ENCODE results near the gene GRIK4. TPM values are rescaled to one million over a fixed set of nuclear protein-coding genes. Genes with fewer than 3 reads are reported as not detected.

GRIK4 gene
- total RNA-seq, 2 donors from 2014 or later: not detected

DNA sequence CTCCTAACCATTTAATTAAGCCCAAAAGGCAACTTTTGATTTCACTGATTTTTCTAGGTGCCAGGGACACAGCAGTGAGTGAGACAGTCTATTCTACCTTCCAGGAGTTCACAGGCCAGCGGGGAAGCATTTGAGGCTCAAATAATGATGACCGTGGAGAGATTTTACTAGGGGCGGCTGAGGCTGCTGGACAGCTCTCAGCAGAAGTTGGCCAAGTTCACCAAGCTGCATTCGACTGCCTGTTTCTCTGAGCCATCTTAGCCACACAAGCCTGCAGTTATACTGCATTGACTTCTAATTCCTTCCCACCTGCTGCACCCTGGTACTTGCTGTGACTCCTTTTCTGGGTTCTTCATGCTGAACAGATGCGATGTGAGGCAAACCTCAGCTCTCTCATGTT lies 343.4 kb downstream of the GRIK4 start:
- Mint-ChIP-seq H3K9me3 (no peaks in the 10 kb centered on the region), H3K27me3 (peaks cover 18% of the 10 kb centered on the region), H3K4me3 (no peak overlapping the region), H3K36me3 (ENCODE audit: low read depth) (no peaks in the 10 kb centered on the region), H3K4me1 (no peaks in the 10 kb centered on the region), H3K27ac (no peak overlapping the region)
- no peak for ATAC-seq (replicated peaks)

GRCh38 chr11:120857508-120857907 lies 346.0 kb downstream of the GRIK4 start:
- no peaks in the 10 kb centered on the region for H3K4me1 Mint-ChIP-seq
- peaks cover 16% of the 10 kb centered on the region for H3K27me3 Mint-ChIP-seq
- H3K9me3 Mint-ChIP-seq: no peaks in the 10 kb centered on the region
- H3K36me3 Mint-ChIP-seq (ENCODE audit: low read depth): no peaks in the 10 kb centered on the region
- H3K4me3 Mint-ChIP-seq: no peak overlapping the region
- no peak for ATAC-seq (replicated peaks)
- H3K27ac Mint-ChIP-seq: no peak overlapping the region

DNA sequence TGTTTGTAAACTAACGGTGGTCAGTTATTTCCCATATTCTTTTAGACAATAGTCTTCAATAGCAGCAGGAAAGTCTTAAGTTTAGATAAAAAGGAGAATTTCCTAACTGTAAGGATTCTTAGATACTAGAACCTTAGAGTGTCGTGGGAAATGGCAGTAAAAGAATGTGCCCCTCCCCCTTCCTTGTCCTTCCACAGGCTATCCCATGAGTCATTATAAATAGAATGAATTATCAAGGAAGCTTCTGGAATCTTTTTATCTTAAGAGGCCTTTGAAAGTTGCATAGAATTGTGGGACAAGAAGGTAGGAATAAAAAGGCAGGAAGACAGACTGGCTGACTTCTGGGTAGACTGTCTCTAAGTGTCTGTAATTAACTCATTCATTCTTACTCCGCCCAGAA lies 347.2 kb downstream of the GRIK4 start:
- no peak overlapping the region for H3K27ac Mint-ChIP-seq
- peaks cover 16% of the 10 kb centered on the region for H3K27me3 Mint-ChIP-seq
- no peaks in the 10 kb centered on the region for H3K9me3 Mint-ChIP-seq
- H3K4me3 Mint-ChIP-seq: no peak overlapping the region
- no peaks in the 10 kb centered on the region for H3K36me3 Mint-ChIP-seq (ENCODE audit: low read depth)
- no peak for ATAC-seq (replicated peaks)
- no peaks in the 10 kb centered on the region for H3K4me1 Mint-ChIP-seq

GRCh38 chr11:120859552-120860295 lies 348.2 kb downstream of the GRIK4 start:
- Mint-ChIP-seq H3K4me3 (no peak overlapping the region), H3K4me1 (no peaks in the 10 kb centered on the region), H3K36me3 (ENCODE audit: low read depth) (no peaks in the 10 kb centered on the region), H3K27ac (no peak overlapping the region), H3K27me3 (peaks cover 16% of the 10 kb centered on the region), H3K9me3 (no peaks in the 10 kb centered on the region)
- ATAC-seq (replicated peaks): no peak

GRCh38 chr11:120863359-120863758 lies 351.8 kb downstream of the GRIK4 start:
- Mint-ChIP-seq H3K27me3 (peaks cover 16% of the 10 kb centered on the region), H3K27ac (no peak overlapping the region), H3K9me3 (no peaks in the 10 kb centered on the region), H3K4me3 (no peak overlapping the region), H3K4me1 (no peaks in the 10 kb centered on the region), H3K36me3 (ENCODE audit: low read depth) (no peaks in the 10 kb centered on the region)
- ATAC-seq (replicated peaks): no peak

DNA sequence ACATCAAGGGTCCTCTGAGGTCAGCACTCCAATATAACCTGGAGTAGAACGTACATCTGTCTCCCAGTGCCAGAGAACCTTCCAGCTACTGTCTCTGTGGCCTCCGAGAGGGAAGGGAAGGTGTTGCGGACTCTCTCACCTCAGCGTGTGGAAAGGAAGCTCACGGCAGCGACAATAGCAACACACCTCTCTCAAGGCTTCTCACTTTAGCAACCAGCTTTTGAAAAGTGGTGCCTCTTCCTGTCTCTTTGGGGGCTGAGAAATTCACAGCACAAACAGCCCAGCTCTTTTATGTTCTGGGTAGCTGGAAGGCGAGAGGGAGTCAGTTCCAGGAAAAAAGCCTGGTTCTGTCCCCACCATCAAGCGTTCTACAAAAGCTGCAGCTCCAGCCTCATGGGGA lies 355.5 kb downstream of the GRIK4 start:
- Mint-ChIP-seq H3K36me3 (ENCODE audit: low read depth) (no peaks in the 10 kb centered on the region), H3K4me1 (no peaks in the 10 kb centered on the region), H3K4me3 (no peak overlapping the region), H3K27ac (no peak overlapping the region), H3K9me3 (no peaks in the 10 kb centered on the region), H3K27me3 (peaks cover 25% of the 10 kb centered on the region)
- no peak for ATAC-seq (replicated peaks)

- no peaks in the 10 kb centered on the region for H3K4me1 Mint-ChIP-seq
- no peaks in the 10 kb centered on the region for H3K9me3 Mint-ChIP-seq
- H3K27me3 Mint-ChIP-seq: peaks cover 25% of the 10 kb centered on the region
- H3K36me3 Mint-ChIP-seq (ENCODE audit: low read depth): no peaks in the 10 kb centered on the region
- ATAC-seq (replicated peaks): no peak
- H3K4me3 Mint-ChIP-seq: no peak overlapping the region
- no peak overlapping the region for H3K27ac Mint-ChIP-seq
Measured at GRCh38 chr11:120867531-120867930, 356.0 kb downstream of the GRIK4 start.

GRCh38 chr11:120867988-120868387 lies 356.4 kb downstream of the GRIK4 start:
- Mint-ChIP-seq H3K4me1 (no peaks in the 10 kb centered on the region), H3K27me3 (peaks cover 29% of the 10 kb centered on the region), H3K36me3 (ENCODE audit: low read depth) (no peaks in the 10 kb centered on the region), H3K27ac (no peak overlapping the region), H3K9me3 (no peaks in the 10 kb centered on the region), H3K4me3 (no peak overlapping the region)
- ATAC-seq (replicated peaks): no peak

GRCh38 chr11:120869097-120869496 lies 357.5 kb downstream of the GRIK4 start:
- H3K27ac Mint-ChIP-seq: no peak overlapping the region
- H3K4me1 Mint-ChIP-seq: no peaks in the 10 kb centered on the region
- no peaks in the 10 kb centered on the region for H3K9me3 Mint-ChIP-seq
- H3K4me3 Mint-ChIP-seq: no peak overlapping the region
- H3K27me3 Mint-ChIP-seq: peaks cover 36% of the 10 kb centered on the region
- no peak for ATAC-seq (replicated peaks)
- no peaks in the 10 kb centered on the region for H3K36me3 Mint-ChIP-seq (ENCODE audit: low read depth)

- ATAC-seq (replicated peaks): no peak
Measured at GRCh38 chr11:120869516-120870011, 358.0 kb downstream of the GRIK4 start.

DNA sequence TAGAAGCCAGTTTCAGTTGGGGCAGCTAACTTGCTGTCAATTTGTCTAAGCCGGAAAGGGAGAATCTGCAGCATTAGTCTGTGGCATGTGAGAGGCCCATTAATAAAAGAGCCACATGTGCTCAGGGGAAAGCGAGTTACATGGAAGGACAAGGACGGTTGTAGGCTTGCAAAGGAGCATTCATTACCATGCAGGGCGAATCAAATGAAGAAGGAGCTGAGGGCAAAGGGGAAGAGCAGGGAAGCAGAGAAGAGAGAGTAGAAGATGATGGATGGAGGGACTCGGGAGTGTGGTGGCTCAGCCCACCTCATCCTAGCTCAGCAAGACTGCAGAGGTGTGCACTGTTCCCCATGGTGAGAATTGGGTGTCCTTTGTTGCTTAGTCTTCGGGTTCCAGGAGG lies 359.6 kb downstream of the GRIK4 start:
- Mint-ChIP-seq H3K4me3 (no peak overlapping the region), H3K9me3 (peaks cover 6% of the 10 kb centered on the region), H3K27ac (no peak overlapping the region), H3K4me1 (no peaks in the 10 kb centered on the region), H3K27me3 (peaks cover 36% of the 10 kb centered on the region), H3K36me3 (ENCODE audit: low read depth) (no peaks in the 10 kb centered on the region)
- ATAC-seq (replicated peaks): no peak

More at GRCh38 chr11:120869516-120870011, 358.0 kb downstream of the GRIK4 start:
- no peaks in the 10 kb centered on the region for H3K36me3 Mint-ChIP-seq (ENCODE audit: low read depth)
- no peaks in the 10 kb centered on the region for H3K9me3 Mint-ChIP-seq
- H3K4me1 Mint-ChIP-seq: no peaks in the 10 kb centered on the region
- H3K4me3 Mint-ChIP-seq: no peak overlapping the region
- H3K27me3 Mint-ChIP-seq: peaks cover 36% of the 10 kb centered on the region
- no peak overlapping the region for H3K27ac Mint-ChIP-seq

- no peaks in the 10 kb centered on the region for H3K4me1 Mint-ChIP-seq
- peaks cover 36% of the 10 kb centered on the region for H3K27me3 Mint-ChIP-seq
- no peak overlapping the region for H3K4me3 Mint-ChIP-seq
- peaks cover 10% of the 10 kb centered on the region for H3K9me3 Mint-ChIP-seq
- H3K36me3 Mint-ChIP-seq (ENCODE audit: low read depth): no peaks in the 10 kb centered on the region
- ATAC-seq (replicated peaks): no peak
- no peak overlapping the region for H3K27ac Mint-ChIP-seq
Measured at GRCh38 chr11:120871924-120872323, 360.4 kb downstream of the GRIK4 start.

DNA sequence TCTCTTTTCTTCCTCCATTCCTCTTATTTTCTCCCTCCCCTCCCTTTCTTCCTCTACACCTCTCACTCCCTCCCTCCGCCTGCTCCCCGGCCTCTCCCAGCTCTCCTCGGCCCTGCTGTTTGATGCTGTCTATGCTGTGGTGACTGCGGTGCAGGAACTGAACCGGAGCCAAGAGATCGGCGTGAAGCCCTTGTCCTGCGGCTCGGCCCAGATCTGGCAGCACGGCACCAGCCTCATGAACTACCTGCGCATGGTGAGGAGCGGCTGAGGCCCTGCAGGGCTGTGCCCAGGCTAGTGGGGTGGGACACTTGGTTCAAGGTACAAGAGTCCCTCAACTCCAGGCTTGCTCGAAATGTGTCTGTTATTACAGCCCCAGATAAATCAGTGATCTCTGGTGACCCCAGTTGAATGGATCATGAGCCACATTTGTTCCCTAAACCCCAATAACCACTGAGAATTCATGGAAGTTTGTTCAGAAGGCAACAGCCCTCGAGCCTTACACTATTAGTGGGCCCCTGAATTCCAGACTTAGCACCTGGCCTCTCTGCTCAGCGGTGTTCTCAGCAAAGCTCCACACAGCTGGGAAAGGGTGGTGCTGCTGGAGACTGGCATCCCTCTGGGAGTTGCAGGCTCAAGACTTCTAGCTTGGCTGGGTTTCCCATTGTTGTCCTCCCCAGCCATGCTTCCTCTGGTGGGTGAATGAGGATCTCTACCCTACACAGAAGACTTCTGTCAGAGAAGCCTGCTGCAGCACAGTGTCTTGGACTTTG lies 362.6 kb downstream of the GRIK4 start:
- peaks cover 10% of the 10 kb centered on the region for H3K9me3 Mint-ChIP-seq
- H3K4me3 Mint-ChIP-seq: no peak overlapping the region
- no peaks in the 10 kb centered on the region for H3K36me3 Mint-ChIP-seq (ENCODE audit: low read depth)
- H3K27me3 Mint-ChIP-seq: peaks cover 29% of the 10 kb centered on the region
- no peak overlapping the region for H3K27ac Mint-ChIP-seq
- no peak for ATAC-seq (replicated peaks)
- no peaks in the 10 kb centered on the region for H3K4me1 Mint-ChIP-seq

GRCh38 chr11:120875986-120876385 lies 364.4 kb downstream of the GRIK4 start:
- no peak for ATAC-seq (replicated peaks)
- H3K27me3 Mint-ChIP-seq: peaks cover 28% of the 10 kb centered on the region
- no peak overlapping the region for H3K4me3 Mint-ChIP-seq
- H3K36me3 Mint-ChIP-seq (ENCODE audit: low read depth): no peaks in the 10 kb centered on the region
- peaks cover 10% of the 10 kb centered on the region for H3K9me3 Mint-ChIP-seq
- H3K4me1 Mint-ChIP-seq: no peaks in the 10 kb centered on the region
- no peak overlapping the region for H3K27ac Mint-ChIP-seq

- H3K27ac Mint-ChIP-seq: no peak overlapping the region
- no peak for ATAC-seq (replicated peaks)
- no peaks in the 10 kb centered on the region for H3K36me3 Mint-ChIP-seq (ENCODE audit: low read depth)
- H3K4me1 Mint-ChIP-seq: no peaks in the 10 kb centered on the region
- H3K27me3 Mint-ChIP-seq: peaks cover 22% of the 10 kb centered on the region
- H3K4me3 Mint-ChIP-seq: no peak overlapping the region
- H3K9me3 Mint-ChIP-seq: peaks cover 10% of the 10 kb centered on the region
Measured at GRCh38 chr11:120877746-120878365, 366.3 kb downstream of the GRIK4 start.

Data from activated T-helper 17 cell treated with anti-CD3 and anti-CD28 coated beads, Interleukin-2, amount 50 U/mL, for 72 hours (primary cell).